ENCODE measurements around the gene TMCC1.
"Not testable (repeated sequence)": the region's sequence is repeated elsewhere in the genome, so short reads cannot be mapped to it uniquely, and the experiment has no call there.

TMCC1 gene

GRCh38 chr3:129837065-129837642 is 56.4 kb downstream of the TMCC1 start:
- DNase-seq (ENCODE audit: low read depth in 2 of 2, low spot score in 1 of 2) = no peak

- DNase-seq (ENCODE audit: low read depth in 2 of 2, low spot score in 1 of 2) = no peak
Observed at GRCh38 chr3:129836381-129837064, 57.0 kb downstream of the TMCC1 start.

GRCh38 chr3:129835198-129835597 is 58.3 kb downstream of the TMCC1 start:
- DNase-seq (ENCODE audit: low read depth in 2 of 2, low spot score in 1 of 2) = no peak

DNA sequence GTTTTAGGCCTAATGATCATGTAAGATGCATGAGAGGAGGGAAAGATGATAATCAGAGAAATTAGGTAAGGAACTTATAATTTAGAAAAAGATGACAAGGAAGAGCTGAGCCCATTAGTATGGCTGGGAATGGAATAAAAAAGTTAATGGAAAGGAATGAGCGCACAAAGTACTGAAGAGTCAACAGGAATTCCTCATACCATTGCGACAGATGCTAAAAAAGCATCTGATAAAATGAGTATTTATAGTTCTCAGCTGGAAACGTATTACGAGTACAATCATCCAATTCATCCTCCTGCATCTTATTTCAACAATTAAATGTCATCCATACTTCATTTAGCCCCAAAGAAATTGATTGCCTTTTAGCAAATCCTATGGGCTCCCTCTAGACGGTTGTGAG is 58.9 kb downstream of the TMCC1 start:
- DNase-seq (ENCODE audit: low read depth in 2 of 2, low spot score in 1 of 2) = no peak

DNA sequence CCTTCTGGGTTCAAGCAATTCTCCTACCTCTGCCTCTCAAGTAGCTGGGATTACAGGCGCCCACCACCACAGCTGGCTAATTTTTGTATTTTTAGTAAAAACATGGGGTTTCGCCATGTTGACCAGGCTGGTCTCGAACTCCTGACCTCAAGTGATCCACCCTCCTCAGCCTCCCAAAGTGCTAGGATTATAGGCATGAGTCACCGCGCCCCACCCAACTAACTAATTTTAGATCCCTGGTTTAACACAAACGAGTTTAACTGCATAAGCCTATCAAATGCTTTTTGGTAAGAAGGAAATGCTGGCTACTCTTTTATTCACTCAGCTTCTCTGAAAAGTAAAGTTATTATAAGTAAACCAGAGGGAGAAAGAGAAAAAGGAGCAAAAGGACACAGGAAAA is 61.6 kb downstream of the TMCC1 start:
- DNase-seq (ENCODE audit: low read depth in 2 of 2, low spot score in 1 of 2) = not testable (repeated sequence)

- no peak for DNase-seq (ENCODE audit: low read depth in 2 of 2, low spot score in 1 of 2)
Observed at GRCh38 chr3:129831503-129831902, 62.0 kb downstream of the TMCC1 start.

- DNase-seq (ENCODE audit: low read depth in 2 of 2, low spot score in 1 of 2) = no peak
Observed at GRCh38 chr3:129829640-129830039, 63.9 kb downstream of the TMCC1 start.

- DNase-seq (ENCODE audit: low read depth in 2 of 2, low spot score in 1 of 2) = no peak
Observed at GRCh38 chr3:129827765-129828164, 65.7 kb downstream of the TMCC1 start.

- DNase-seq (ENCODE audit: low read depth in 2 of 2, low spot score in 1 of 2) = no peak
Observed at GRCh38 chr3:129824926-129825541, 68.5 kb downstream of the TMCC1 start.

- no peak for DNase-seq (ENCODE audit: low read depth in 2 of 2, low spot score in 1 of 2)
Observed at GRCh38 chr3:129822679-129823078, 70.8 kb downstream of the TMCC1 start.

- DNase-seq (ENCODE audit: low read depth in 2 of 2, low spot score in 1 of 2) = no peak
Observed at GRCh38 chr3:129822241-129822640, 71.3 kb downstream of the TMCC1 start.

DNA sequence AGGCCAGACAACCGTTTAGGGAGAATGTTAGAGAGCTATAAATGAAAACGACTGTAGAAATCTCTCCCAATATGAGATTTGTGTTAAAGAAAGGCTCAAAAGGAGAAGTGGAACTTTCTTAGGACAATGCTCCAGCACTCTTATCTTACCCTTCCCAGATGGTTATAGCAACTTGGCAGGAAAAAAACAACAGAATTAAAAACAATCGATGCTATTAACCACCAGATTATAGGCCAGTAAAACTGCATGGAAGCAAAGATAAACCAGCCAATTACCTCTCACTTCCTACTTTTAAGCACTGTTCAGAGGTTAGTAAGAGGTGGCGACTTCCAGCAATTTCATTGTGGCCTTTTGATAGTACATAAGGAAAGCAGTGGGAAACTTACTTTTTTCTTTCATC is 72.9 kb downstream of the TMCC1 start:
- no peak for DNase-seq (ENCODE audit: low read depth in 2 of 2, low spot score in 1 of 2)

DNA sequence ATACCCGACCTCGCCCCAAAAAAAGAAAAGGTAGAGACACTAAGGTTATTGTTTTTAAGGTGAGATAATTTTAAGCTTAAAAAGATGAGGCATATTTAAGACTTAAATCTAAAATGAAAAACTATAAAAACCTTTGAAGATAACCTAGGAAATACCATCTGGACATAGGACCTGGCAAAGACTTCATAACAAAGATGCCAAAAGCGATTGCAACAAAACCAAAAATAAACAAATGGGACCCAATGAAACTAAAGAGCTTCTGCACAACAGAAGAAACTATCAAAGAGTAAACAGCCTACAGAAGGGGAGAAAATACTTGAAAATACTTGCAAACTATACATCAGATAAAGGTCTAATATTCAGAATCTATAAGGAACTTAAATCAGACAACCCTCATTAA is 80.9 kb downstream of the TMCC1 start:
- DNase-seq (ENCODE audit: low read depth in 2 of 2, low spot score in 1 of 2) = no peak

- no peak for DNase-seq (ENCODE audit: low read depth in 2 of 2, low spot score in 1 of 2)
Observed at GRCh38 chr3:129809297-129809696, 84.2 kb downstream of the TMCC1 start.

GRCh38 chr3:129796146-129796545 is 97.4 kb downstream of the TMCC1 start:
- DNase-seq (ENCODE audit: low read depth in 2 of 2, low spot score in 1 of 2) = no peak

GRCh38 chr3:129795186-129796010 is 98.1 kb downstream of the TMCC1 start:
- DNase-seq (ENCODE audit: low read depth in 2 of 2, low spot score in 1 of 2) = no peak

DNA sequence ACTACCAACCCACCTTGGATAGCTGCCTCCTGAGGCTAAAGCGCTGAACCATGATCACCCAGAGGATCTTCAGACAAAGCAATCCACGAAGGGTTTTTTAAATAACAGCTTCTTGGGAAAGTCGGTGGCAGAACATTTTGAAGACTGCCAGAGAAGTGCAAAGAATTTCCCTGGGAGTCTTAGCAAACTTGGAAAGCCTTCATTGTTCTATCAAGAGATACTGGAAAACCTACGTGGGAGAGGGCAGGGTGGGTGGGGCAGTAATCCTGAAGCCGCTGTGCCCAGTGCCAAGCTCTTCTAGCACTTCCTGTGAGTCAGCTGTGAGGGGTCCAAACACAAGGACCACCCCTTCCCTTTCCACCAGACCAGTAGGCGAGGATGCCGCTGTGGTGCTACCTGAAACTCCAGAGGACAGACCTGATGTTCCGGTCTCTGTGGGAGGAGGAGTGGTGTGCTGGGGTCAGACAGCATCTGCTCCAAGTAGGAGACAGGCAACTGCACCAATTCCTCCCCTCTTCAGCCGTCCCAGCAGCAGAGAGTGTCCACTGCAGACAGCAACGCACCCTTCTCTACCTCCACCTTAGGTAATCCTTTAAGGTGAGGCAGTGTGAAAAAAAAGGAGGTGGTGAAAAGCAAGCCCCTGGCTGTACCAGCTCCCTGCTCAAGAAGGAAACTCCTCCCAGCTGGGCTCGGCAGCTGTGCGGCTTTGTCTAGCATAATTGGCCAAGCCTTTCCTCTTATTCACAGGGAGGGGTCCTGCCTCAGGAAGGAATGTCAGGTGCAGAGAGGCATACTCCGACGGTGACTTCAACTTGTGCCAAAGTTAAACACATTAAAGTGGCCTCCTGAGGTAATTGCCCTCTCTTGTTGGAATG is 99.0 kb downstream of the TMCC1 start:
- DNase-seq (ENCODE audit: low read depth in 2 of 2, low spot score in 1 of 2) = no peak

DNA sequence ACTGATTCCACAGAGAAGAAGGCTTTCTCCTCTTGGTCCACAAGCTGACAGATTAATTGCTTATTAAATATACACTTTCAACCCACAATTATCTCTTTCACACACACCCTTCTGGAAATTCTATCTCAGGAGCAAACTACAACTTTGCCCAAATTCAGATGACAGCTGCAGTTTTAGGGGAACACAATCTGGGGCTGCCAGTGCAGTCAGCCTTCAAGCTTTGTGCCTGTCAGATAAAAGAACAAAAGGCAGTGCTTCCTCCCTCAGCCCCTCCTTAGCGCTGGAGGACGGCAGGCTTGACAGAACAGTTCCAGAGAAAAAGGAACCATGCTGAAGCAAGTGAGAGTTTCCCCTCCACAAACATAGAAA is 99.6 kb downstream of the TMCC1 start:
- DNase-seq (ENCODE audit: low read depth in 2 of 2, low spot score in 1 of 2) = no peak

DNA sequence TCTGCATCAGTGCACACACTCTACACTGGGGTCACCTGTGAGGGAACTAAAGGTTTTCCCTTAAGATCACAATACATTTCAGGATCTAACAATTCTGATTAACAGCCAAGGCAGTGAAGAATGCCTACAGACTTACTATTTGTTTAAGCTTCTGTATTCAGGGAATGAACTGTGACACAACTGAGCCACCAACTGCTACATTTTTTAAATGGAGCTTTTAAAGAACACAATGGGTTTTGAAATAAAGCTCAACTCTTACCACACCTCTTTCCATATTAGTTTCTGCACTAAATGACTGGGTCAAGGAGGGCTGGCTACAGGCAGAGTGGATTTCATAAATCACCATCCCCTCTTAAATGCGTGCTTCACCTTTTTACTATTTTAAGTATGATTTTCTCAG is 100.2 kb downstream of the TMCC1 start:
- no peak for DNase-seq (ENCODE audit: low read depth in 2 of 2, low spot score in 1 of 2)

- no peak for DNase-seq (ENCODE audit: low read depth in 2 of 2, low spot score in 1 of 2)
Observed at GRCh38 chr3:129783470-129783869, 110.0 kb downstream of the TMCC1 start.

GRCh38 chr3:129778871-129779270 is 114.6 kb downstream of the TMCC1 start:
- no peak for DNase-seq (ENCODE audit: low read depth in 2 of 2, low spot score in 1 of 2)
